HG02970 (cell line): ENCODE measurements around the gene KIAA1958.

ENCODE experiments used
- ATAC-seq: cut with Tn5 transposase; IDR thresholded peaks from one replicate; pipeline ENCODE4 v1.9.1; 2021; ENCODE audit warnings: mild to moderate bottlenecking, moderate library complexity, moderate number of reproducible peaks; ENCODE audit not compliant: unreplicated experiment, low FRiP score

Gene KIAA1958

DNA sequence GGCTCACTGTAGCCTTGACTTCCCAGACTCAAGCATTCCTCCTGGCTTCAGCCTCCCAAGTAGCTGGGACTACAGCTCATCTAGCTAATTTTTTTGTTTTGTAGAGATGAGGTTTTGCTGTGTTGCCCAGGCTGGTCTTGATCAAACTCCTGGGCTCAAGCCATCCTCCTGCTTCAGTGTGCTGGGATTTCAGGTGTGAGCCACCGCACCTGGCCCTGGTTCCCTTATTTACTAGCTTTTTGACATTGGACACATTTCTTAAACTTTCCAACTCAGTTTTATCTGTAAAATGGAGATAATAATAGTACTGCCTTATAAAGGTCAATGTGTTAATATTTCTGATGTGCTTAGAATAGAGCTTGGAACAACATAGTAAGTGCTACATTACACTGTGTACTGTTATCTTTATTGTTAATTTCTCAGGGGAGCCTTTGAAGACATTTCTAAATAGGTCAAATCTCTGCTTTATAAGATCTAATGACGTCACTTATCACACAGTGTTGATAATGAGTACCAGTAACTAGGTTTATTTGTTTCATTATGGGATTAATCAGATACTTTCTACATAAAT lies 66.7 kb downstream of the KIAA1958 start:
- ATAC-seq, result no peak

DNA sequence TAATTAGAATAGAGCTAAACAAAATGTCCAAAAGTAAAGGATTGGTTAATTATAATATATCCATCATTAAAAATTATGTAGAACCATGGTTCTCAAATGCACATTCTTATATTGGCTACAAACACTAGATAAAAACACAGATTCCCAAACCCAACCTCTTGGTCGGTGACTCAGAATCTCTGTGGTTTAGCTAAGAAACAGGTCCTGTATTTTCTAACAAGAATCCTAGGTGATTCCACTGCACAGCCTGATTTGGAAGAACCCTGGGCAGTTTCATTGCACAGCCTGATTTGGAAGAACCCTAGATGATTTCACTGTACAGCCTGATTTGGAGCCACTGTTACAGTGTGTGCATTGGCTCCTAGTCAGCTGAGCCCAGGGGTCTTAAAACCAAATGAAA lies 67.9 kb downstream of the KIAA1958 start:
- ATAC-seq, result no peak

DNA sequence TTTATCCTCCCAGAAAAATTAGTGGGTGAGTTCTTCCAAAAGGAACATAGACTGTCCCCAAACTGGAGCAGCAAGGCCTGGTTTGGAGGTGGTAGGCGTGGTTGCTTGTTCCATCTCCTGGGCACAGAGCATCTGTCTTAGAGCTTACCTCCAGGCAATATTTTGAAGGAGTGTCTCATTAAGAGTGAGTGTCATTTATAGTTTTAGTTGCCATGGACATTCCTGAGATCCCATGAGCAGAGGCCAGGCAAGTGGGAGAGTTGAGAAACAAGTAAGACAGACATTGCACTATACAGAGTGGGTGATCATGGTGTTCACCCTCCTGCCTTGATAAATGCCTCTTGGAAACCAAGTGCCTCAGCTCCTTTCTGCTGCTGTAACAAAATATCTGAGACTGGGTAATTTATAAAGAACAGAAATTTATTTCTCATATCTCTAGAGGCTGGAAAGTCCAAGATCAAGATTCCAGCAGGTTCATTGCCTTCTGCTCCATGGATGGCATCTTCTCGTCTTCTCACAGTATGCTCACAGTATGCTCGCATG lies 68.5 kb downstream of the KIAA1958 start:
- ATAC-seq, result no peak

DNA sequence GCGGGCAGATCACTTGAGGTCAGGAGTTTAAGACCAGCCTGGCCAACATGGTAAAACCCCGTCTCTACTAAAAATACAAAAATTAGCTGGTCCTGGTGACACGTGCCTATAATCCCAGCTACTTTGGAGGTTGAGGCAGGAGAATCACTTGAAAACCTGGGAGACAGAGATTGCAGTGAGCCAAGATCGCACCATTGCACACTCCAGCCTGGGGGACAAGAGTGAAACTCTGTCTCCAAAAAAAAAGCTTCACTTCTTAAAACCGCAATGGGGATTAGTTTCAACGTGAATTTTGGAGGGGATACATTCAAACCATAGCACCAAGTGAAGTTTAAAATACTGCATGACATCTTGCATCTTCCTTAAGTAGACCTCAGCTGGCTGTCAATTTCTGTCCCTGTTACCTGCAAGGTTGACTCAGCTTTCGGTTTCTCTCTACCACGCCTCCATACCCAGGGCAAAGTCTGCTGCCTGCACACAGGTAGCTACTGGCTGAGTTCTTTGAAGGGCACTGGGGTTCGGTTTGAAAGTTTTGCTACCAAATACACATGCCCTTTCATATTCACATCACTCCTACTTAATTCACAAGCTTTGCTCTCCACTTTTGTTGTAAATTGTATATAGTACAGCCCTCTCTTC lies 69.3 kb downstream of the KIAA1958 start:
- no peak for ATAC-seq

DNA sequence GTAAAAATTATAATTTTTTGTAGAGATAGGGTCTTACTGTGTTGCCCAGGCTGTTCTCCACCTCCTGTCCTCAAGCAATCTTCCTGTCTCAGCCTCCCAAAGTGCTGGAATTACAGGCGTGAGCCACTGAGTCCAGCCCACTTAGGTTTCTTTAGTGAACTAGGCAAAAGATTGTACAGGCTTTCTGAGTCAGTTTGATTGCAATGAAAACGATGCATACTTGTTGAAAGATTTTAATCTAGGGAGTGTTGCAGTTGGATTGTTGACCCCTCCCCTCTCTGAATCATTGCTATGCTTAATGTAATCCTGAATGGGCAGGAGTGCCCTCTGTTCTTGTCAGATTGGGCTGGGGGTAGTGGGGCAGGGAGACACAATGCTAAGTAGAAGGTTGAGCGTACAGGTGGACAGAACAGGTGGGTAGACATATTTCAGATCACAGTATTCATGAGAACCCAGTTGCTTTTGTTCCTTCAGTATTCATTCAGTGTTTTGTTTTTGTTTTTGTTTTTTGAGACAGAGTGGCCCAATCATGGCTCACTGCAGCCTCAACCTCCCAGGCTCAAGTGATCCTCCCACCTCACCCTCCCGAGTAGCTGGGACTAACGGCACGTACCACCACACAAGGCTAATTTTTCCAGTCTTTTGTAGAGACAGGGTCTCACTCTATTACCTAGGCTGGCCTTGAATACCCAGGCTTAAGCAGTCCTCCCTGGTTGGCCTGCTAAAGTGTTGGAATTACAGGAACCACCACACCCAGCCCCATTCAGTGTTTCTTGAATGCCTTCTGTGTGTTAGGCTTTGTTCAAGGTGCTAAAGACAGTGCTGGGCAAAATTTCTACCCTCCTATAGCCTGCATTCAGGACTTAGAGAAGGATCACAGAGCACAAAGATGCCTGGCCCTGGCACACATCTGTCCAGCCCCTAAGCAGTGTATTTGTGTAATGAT lies 70.1 kb downstream of the KIAA1958 start:
- no peak for ATAC-seq

DNA sequence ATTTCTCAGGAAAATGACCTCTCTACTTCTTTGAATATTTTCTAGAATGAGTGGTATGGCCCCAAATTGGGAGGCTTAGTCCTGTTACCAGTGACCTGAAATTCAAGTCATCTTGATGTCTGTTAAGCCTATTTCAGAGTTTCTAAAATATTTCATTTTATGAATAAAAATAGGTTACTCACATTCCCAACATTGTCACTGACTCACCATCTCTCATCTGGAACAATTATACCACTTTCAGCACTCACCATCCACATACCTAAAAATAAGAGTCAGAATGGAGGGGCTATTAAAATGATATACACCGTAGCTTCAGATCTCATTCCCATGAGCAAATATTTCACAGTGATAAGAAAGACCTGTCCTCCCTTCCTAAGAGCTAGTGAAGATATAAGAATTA lies 71.8 kb downstream of the KIAA1958 start:
- no peak for ATAC-seq

DNA sequence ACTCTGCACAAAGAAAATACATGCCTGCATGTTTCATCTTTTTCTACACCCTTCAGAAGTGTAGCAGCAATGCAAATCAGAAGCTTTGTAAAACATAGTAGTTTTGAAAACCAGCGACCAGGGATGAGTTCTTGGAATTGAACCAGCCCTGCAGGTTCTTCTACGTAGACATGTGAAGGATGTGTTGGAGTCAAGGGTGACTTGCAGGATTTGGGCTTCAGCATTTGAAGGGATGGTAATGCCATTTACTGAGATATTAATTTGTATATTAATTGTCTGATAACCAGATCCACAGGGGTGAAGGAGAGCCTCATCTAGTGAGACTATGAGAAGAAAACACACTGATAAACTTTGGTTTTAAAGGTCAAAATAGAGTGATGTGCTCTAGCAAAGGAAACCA lies 72.4 kb downstream of the KIAA1958 start:
- no peak for ATAC-seq

DNA sequence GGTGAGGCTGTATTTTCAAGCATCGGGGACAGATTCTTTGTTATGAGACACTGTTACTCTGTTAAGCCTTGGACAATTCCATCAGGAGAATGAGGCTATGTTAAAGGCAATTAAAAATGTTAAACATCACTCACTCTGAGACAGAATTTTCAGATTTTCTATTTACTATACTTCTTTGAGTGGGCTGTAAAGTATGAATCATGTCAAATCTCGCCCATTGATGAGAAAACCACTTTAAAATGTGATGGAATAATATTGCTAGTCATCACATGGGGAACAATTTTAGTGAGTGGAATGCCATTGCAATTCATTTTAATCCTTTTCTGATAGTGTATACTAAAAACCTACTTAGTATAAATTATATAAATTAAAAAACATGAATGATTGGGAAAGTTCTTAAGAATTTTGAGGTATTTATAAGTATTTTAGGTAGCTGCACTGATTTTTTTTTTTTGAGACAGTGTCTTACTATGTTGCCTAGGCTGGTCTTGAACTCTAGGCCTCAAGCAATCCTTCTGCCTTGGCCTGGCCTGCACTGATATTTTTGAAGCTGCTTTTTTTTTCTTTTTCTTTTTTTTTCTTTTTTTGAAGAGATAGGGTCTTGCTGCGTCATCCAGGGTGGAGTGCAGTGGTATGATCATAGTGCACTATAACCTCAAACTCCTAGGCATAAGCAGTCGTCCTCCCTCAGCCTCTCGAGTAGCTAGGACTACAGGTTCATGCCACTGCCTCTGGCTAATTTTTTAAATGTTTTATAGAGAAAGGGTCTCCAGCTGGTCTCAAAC lies 73.2 kb downstream of the KIAA1958 start:
- no peak for ATAC-seq

DNA sequence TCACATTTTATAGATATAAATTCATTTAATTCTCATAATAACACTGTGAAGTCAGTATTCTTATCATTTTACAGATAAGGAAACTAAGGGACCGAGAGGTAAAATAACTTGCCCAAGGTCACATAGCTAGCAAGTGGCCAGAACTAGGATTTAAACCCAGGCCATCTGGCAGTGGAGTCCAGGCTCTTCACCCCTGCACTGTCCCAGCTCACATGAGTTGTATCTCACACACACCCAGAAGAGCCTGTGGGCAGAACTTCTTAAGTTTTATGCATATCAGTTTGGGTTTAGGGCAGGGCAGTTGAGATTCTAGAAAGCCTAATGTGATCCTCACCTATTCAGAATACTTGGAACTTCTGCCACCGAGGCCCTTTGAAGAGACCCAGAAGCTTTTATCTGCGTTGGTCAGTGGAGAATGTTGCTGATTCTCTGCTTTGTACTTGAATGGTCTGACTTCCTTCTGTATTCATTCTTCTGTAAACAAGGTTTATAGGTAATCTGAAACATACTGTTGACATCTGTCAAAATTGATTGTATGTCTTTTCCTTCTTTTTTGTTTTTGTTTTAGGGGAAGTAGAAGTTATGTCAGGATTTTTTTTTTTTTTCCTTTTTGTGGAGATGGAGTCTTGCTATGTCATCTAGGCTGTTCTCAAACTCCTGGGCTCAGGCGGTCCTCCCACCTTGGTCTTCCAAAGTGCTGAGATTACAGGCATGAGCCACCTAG lies 75.8 kb downstream of the KIAA1958 start:
- ATAC-seq, result no peak

DNA sequence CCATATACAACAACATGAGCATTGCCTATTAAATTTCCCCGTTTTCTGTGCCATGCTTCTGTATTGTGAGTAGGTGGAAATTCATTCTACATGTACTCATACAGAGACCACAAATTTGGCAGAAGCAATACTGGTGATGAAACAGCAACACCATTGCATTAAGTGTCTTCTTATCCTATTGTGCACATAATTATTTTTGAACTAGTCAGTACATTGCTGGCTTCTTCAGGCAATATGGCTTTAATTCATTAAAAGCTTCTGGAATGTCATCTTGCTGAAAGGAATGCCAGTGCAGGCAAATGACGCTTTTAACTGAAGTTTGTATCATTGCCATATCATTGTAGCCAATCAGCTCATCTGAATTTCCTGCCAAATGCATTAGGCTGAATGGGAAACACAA lies 82.6 kb downstream of the KIAA1958 start:
- no peak for ATAC-seq

DNA sequence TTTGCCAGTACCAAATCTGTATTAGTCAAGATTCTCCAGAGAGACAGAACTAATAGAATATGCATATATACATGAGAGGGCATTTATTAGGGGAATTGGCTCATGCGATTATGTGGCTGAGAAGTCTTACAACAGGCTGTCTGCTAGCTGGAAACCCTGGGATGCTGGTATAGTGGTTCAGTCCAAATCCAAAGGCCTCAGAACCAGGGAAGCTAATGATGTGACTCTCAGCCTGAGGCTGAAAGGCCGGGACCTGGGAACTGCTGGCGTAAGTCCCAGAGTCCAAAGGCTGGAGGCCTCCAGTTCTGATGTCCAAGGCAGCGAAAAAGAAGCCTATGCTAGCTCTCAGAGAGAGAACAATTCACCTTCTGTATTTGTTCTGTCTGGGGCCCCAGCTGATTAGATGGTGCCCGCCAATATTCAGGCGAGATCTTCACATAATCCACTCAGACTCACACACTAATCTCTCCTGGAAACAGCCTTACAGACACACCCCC lies 84.1 kb downstream of the KIAA1958 start:
- no peak for ATAC-seq

DNA sequence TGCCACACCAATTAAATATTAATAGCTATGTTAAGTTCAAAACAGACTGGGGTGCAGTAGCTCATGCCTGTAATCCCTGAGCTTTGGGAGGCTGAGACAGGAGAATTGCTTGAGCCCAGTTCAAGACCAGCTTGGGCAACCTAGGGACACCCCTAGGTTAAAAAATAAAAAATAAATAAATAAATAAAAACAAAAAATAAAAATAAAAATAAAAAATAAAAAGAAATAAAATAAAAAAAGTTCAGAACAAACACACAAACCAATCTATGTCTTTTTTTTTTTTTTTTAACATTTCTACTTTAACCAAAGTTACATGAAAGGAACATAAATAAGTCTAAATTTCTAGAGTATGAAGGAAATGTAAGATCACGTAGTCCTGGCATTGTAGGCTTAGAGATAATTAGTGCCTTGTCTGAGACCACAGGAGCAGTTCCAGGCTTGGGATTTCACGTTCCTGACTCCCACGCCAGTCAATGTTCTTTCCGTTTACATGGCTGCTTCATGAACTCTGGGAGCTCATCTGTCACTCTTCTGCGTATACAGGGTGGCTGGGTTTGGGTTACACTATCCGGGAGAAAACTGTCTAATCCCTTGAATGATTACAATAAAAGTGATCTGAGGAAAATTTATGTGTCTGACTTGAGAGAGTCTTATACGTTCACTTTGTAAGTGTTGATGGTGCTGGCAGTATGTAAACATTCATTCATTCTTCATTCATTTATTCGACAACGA lies 85.2 kb downstream of the KIAA1958 start:
- ATAC-seq, result no peak

DNA sequence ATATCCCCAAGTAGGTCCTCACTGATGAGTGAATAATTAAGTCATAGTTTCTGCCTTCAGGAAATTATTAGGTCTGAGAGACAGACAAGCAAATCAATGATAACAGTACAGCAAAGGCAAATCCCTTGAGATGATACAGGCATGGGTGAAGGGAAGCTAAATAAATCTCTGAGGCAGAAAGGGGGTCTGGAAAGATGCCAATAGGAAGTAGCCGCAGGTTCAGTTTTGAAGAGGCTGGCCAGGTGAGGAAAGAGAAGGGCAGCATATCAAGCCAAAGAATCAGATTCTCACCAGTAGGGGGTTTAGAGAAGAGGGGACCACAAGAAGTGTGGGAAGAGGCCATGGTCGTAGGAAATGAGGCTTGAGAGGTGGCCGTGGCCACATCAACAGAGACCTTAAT lies 85.8 kb downstream of the KIAA1958 start:
- no peak for ATAC-seq

DNA sequence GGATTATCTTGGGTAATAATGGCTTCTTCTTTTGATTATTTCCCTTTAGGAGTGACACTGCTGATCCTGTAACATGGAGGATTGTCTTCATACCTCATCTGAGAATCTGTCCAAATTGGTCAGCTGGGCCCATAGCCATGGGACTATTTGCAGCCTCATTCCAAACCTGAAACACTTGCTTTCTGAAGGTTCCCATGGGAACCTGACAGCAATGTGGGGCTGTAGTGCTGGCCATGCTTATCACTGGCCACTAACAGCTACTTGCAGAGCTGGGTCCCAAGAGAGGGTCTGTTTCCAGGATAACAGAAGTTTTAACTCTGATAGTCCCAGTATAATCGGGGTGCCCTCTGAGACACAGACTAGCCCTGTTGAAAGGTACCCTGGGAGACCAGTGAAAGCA lies 87.4 kb downstream of the KIAA1958 start:
- no peak for ATAC-seq

DNA sequence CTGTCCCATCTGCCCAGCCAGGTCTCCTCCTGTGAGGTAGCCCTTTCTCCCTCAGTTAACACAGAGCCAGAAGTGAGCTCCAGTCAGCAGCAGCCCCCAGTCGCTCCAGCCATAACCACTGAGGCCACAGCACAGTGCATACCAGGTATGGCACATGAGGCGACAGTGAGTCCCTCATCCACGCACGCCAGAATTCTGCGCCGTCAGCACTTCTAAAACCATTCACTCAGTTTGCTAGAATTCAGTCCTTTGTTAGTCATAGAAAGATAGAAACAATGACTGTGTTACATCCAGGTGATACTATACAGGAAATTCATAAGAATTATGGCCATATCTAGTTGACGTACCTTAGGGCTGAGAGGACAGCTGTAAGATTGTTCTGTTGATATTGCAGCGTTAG lies 88.5 kb downstream of the KIAA1958 start:
- ATAC-seq, result no peak

DNA sequence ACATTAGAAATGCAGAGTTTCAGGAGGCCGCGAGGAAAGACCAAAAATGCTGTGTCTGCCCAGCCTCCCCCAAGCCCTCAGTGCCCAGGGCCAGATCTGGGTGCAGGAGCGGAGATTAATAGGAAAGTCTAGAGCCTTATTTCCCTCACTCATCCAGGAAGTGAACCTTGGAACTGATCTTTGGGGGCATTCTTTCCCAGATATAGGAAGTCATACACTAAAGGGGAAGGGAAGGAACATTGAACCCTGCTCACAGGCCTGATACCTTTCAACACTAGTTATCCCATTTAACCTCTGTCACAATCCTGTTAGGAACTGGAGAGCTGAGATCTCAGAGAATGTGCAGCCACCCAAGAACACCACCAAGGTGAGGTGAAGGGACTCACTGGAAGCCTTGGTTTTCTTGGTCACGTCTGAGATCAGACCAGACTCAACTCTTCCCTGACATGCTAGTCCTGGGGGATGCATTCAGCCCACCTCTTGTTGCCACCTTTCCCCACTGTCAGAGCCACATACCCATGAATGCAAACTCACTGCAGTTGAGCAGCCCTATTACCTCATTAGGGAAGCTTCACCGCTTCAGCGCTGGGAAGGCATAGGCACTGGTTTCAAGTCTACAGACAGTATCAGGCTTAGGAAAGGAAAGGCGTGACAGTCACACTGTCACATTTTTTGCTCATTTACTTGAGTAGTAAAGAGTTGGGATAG lies 95.0 kb downstream of the KIAA1958 start:
- no peak for ATAC-seq

DNA sequence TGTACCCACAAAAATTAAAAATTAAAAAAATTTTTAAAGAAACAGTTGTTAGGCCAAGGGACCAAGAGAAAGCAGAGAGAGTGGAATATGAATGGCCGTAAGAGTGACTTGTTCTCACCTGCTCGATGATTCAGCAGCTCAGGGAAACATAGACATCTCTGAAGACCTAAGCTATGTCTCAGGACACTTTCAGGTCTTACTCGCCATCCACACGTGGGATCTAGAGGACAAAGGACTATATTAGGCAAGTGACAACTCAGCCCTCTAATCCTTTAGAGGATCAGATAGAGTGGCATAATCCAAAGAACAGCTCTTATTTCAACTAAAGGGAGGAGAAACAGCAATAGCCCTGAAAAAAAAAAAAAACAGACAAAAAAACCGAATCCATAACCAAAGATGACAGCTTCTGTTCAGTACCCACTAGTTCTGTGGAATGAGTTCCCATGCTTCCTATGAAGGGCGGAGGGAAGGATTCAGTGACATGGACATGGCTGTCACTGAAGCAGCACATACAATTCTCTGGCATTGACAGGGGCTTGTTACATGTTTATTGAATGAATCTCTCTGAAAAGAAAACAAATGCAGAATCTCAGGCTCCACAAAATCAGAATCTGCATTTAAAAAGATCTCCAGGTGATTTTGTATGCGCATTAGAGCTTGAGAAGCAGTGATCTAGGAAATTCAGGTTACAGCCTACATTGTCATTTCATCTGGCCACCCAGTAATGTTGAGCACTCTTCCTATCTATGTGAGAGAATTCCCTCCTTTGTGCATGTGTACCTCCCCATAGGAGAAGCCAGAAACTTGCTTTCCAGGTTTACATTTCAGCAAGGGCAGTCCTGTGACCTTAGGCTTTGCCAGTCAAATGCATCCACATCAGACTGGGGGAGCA lies 96.0 kb downstream of the KIAA1958 start:
- ATAC-seq, result no peak
